ENCODE measurements around the gene KCND3. TPM values are rescaled to one million over a fixed set of nuclear protein-coding genes. Genes with fewer than 3 reads are reported as not detected.

The KCND3 gene
- total and polyA plus RNA-seq, 2 of the 4 experiments (the other 2 are of a cell fraction) = under 0.01 to 0.03 TPM

GRCh38 chr1:111981871-111982270, 7.6 kb downstream of the KCND3 start:
- Histone ChIP-seq H4K20me1 (ENCODE audit: insufficient read depth, low read length) (no peaks in the 10 kb centered on the region), H4K5ac (ENCODE audit: low read depth, low read length) (no peak overlapping the region), H3K9me1 (ENCODE audit: insufficient read depth, low read length) (no peaks in the 10 kb centered on the region), H3K4ac (ENCODE audit: low read depth, low read length) (no peak overlapping the region), H3K23ac (ENCODE audit: low read depth, low read length) (no peak overlapping the region), H3K27ac (ENCODE audit: insufficient read depth, low read length) (no peak overlapping the region), H2AFZ (replicated peaks; ENCODE audit: low read length, poor library complexity) (no peak overlapping the region), H2BK120ac (ENCODE audit: low read depth, low read length) (no peak overlapping the region), H3K14ac (replicated peaks; ENCODE audit: low read depth, low read length) (no peak overlapping the region), H3K9ac (ENCODE audit: low read depth, low read length) (no peak overlapping the region), H3K4me3 (ENCODE audit: insufficient read depth, low read depth, low read length) (no peak overlapping the region), H2BK20ac (ENCODE audit: low read depth, low read length) (no peak overlapping the region), H3K36me3 (ENCODE audit: control insufficient read depth, insufficient read depth, low read length) (no peaks in the 10 kb centered on the region), H3K4me1 (ENCODE audit: control insufficient read depth, insufficient read depth, low read length) (no peaks in the 10 kb centered on the region), H4K91ac (ENCODE audit: insufficient read depth, low read depth, low read length) (no peak overlapping the region), H3K18ac (ENCODE audit: low read depth, low read length) (no peak overlapping the region), H2BK5ac (ENCODE audit: low read depth, low read length, poor library complexity, severe bottlenecking) (no peak overlapping the region), H2AK9ac (replicated peaks; ENCODE audit: low read depth, low read length, poor library complexity) (no peak overlapping the region), H3K9me3 (ENCODE audit: control insufficient read depth, insufficient read depth, low read length) (no peaks in the 10 kb centered on the region), H2AK5ac (ENCODE audit: low read depth, low read length) (no peak overlapping the region), H4K8ac (ENCODE audit: low read depth in 2 of 2, low read length in 2 of 2) (no peak overlapping the region), H3K4me2 (ENCODE audit: low read depth, low read length) (no peak overlapping the region), H3K56ac (ENCODE audit: extremely low read depth, insufficient read depth, low read length) (no peak overlapping the region), H2BK15ac (ENCODE audit: low read depth, low read length) (no peak overlapping the region), H3K79me1 (ENCODE audit: low read depth in 1 of 2, low read length in 2 of 2) (no peaks in the 10 kb centered on the region), H3K27me3 (ENCODE audit: control insufficient read depth, insufficient read depth, low read length) (peaks cover 4% of the 10 kb centered on the region; the same call in 1 of the 2 replicates)
- no peak for DNase-seq
- in situ Hi-C loops (cut with MboI; ENCODE audit: low sequenced_read_pairs) (no loop called here), intact Hi-C loops (cut with micrococcal nuclease) (no loop called here), dilution Hi-C loops (cut with HindIII; ENCODE audit: low sequenced_read_pairs, unreplicated experiment) (no loop called here)
- no TSS peak for BruUV-seq (replicated peaks)
- WGBS, 2 experiments (ENCODE audit: extremely low coverage in 2 of 2, insufficient read length in 1 of 2) = 94% methylated on average over 32 of the region's 37 CpGs; no CpG with 5 or more reads in 1 of the 2 experiments
- ChIA-PET CTCF (no interaction called here), POLR2A (ENCODE audit: unreplicated experiment) (no interaction called here)
- TF ChIP-seq NFE2L2 (IDR thresholded peaks at IDR 0.05; ENCODE audit: low read depth, low read length) = no peak
- TF ChIP-seq CTCF (conservative IDR thresholded peaks at IDR 0.05; ENCODE audit: low read depth, low read length) = no peak
- no peak for TF ChIP-seq ELK1 (IDR thresholded peaks at IDR 0.05; ENCODE audit: borderline replicate concordance, low read depth, low read length)
- no peak for TF ChIP-seq USF2 (IDR thresholded peaks at IDR 0.05; ENCODE audit: low read depth, low read length)
- ATAC-seq (ENCODE audit: low read depth) = no peak

Data from IMR-90 (cell line).